ENCODE results near the gene RPP25L. TPM values are rescaled to one million over a fixed set of nuclear protein-coding genes. Genes with fewer than 3 reads are reported as not detected.

Gene RPP25L
- total and polyA plus RNA-seq, 9 of the 15 experiments (the other 6 are each of a cell fraction or from before 2014, with no cell fraction given): 16.3 to 43.7 (median 29.0) TPM

DNA sequence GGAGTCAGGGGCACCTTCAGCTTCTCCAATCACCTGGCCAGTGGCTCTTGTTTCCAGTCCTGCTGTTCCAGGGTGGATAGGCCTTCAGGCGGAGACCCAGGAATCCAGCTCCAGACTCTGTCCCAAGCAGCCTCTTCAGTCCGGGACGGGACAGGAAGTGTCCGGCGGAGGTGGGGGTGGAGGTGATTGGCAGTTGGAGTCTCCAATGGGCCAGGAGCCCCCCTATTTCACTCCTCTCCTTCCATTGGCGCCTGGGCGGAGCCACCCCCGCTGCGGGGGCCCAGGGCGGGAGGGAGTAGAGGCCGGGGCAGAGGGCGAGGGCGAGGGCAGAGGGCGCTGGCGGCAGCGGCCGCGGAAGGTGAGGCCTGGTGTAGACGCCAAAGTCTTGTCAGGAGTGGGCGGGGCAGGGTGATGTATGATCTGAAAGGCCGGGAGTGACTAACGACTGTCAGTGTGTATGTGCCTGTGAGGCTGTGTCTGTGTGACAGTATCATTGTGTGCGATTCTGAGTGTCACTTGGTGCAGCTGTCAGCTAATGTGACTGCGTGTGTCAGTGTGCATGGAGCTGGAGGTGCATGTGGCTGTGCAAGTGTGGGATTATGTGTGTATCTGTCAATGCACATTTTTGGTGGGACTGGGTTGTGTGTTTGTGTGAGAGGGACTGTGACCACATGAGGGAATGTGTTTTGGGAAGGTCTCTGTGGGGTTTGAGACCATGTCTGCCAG, 40.1 kb upstream of the RPP25L start, which contains the start of gene IL11RA (continued):
- TF ChIP-seq, protein P1, sequence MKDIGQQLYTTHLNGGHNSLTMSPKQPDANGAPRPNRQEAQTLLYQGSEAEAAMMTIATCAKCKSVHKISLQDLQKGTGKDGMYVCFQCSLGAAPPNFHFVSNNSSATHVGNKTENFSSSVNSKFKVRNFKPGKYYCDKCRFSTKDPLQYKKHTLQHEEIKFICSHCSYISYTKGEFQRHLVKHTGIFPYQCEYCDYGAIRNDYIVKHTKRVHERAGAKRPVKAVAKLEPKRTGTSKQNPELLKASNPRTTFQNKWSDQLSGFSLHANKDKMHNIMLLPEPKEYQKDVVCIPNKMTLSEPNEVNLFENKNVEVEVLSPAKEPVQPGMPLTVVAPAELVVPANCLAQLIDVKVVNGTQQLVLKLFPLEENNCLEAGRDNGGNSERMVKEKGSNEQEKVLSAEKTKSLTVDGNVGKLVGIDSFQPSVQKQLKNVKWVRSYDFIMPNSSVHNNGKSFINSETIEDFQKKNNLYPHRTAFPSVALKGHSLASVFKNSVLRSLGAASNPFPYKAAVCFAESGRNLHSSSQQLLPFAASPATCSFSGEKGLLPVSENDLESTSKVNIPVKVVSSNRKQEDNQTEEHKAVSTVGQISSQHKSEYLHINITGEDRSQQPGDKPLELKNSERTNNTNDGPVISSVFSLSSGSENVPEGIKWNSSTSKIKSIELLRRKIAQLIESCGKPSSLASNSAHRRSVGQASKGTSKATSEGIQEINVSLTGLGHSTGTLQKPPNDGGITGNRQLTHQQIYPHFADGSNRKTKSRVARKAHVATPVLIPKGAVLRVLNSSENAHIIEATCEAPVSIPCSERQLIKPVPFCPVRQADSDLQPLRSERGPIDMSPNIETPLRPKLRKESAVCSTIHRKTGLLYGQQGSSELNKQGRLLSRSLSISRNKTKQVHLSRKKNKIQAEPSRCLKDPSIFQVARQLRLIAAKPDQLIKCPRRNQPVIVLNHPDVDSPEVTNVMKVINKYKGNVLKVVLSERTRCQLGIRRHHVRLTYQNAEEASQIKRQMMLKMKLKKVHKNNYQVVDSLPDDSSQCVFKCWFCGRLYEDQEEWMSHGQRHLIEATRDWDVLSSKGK (CRISPR knock-in tag; IDR thresholded peaks at IDR 0.05): no peak
- TF ChIP-seq, protein P2, sequence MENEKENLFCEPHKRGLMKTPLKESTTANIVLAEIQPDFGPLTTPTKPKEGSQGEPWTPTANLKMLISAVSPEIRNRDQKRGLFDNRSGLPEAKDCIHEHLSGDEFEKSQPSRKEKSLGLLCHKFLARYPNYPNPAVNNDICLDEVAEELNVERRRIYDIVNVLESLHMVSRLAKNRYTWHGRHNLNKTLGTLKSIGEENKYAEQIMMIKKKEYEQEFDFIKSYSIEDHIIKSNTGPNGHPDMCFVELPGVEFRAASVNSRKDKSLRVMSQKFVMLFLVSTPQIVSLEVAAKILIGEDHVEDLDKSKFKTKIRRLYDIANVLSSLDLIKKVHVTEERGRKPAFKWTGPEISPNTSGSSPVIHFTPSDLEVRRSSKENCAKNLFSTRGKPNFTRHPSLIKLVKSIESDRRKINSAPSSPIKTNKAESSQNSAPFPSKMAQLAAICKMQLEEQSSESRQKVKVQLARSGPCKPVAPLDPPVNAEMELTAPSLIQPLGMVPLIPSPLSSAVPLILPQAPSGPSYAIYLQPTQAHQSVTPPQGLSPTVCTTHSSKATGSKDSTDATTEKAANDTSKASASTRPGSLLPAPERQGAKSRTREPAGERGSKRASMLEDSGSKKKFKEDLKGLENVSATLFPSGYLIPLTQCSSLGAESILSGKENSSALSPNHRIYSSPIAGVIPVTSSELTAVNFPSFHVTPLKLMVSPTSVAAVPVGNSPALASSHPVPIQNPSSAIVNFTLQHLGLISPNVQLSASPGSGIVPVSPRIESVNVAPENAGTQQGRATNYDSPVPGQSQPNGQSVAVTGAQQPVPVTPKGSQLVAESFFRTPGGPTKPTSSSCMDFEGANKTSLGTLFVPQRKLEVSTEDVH (IDR thresholded peaks at IDR 0.05; ENCODE audit: low read depth, partially characterized antibody): no peak
- TF ChIP-seq ZNF316 (IDR thresholded peaks at IDR 0.05) (no peak), CSDE1 (IDR thresholded peaks at IDR 0.05) (no peak), ZC3H11A (IDR thresholded peaks at IDR 0.05; ENCODE audit: low read depth, low read length) (no peak), TOE1 (IDR thresholded peaks at IDR 0.05; ENCODE audit: borderline replicate concordance) (peak; percentile 30; the same call in 1 of the 2 replicates), TOE1 (CRISPR knock-in tag; IDR thresholded peaks at IDR 0.05; ENCODE audit: borderline replicate concordance, low read depth) (no peak), KLF1 (tag; IDR thresholded peaks at IDR 0.05) (no peak), HNRNPL (IDR thresholded peaks at IDR 0.05; ENCODE audit: low read depth, low read length) (peak; percentile 96), CCNT2 (IDR thresholded peaks at IDR 0.05; ENCODE audit: borderline replicate concordance, extremely low read depth, insufficient read length, low read depth, low read length) (peak; percentile 70), DNMT1 (IDR thresholded peaks at IDR 0.05) (no peak), TCF7L2 (IDR thresholded peaks at IDR 0.05; ENCODE audit: low read depth, low read length) (no peak), TARDBP (IDR thresholded peaks at IDR 0.05) (0 out of 2 replicates have a peak, but pooled peaks have one; percentile 18), ZNF431 (CRISPR knock-in tag; IDR thresholded peaks at IDR 0.05) (no peak), RB1 (IDR thresholded peaks at IDR 0.05; ENCODE audit: low read depth) (peak; percentile 48; the same call in 1 of the 2 replicates), L3MBTL2 (IDR thresholded peaks at IDR 0.05) (no peak), SIRT6 (IDR thresholded peaks at IDR 0.05; ENCODE audit: low read depth, low read length) (no peak), ZKSCAN8 (CRISPR knock-in tag; IDR thresholded peaks at IDR 0.05) (no peak), OTX1 (CRISPR knock-in tag; IDR thresholded peaks at IDR 0.05) (peak; percentile 35; the same call in 1 of the 2 replicates), ZNF764 (CRISPR knock-in tag; IDR thresholded peaks at IDR 0.05; ENCODE audit: low read depth) (no peak), ZNF583 (CRISPR knock-in tag; IDR thresholded peaks at IDR 0.05) (no peak), FOXA1 (IDR thresholded peaks at IDR 0.05; ENCODE audit: borderline replicate concordance) (no peak)
- TF ChIP-seq, protein P3, sequence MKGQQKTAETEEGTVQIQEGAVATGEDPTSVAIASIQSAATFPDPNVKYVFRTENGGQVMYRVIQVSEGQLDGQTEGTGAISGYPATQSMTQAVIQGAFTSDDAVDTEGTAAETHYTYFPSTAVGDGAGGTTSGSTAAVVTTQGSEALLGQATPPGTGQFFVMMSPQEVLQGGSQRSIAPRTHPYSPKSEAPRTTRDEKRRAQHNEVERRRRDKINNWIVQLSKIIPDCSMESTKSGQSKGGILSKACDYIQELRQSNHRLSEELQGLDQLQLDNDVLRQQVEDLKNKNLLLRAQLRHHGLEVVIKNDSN (CRISPR knock-in tag; IDR thresholded peaks at IDR 0.05): no peak

All from K562 (cell line).